ENCODE measurements around the gene NAT10.
A peak's percentile ranks its signal among the peaks of the same experiment; 100 is the strongest.

Gene NAT10

GRCh38 chr11:34181856-34182405 is 76.5 kb downstream of the NAT10 start:
- H3K4me1 ChIP-seq (ENCODE audit: control insufficient read depth, insufficient read depth, low read length), result peaks cover 14% of the 10 kb centered on the region
- no peaks in the 10 kb centered on the region for H3K36me3 ChIP-seq (ENCODE audit: control insufficient read depth, insufficient read depth, low read length)
- H3K9me3 ChIP-seq (ENCODE audit: control insufficient read depth, insufficient read depth, low read depth, low read length), result no peaks in the 10 kb centered on the region
- no peak overlapping the region for H3K9ac ChIP-seq (ENCODE audit: low read length)
- no peak overlapping the region for H3K27ac ChIP-seq (ENCODE audit: low read depth, low read length)
- H3K4me3 ChIP-seq (ENCODE audit: low read depth, low read length), result no peak overlapping the region
- H3K27me3 ChIP-seq (ENCODE audit: control insufficient read depth, insufficient read depth, low read length), result no peaks in the 10 kb centered on the region

GRCh38 chr11:34182425-34182824 is 77.0 kb downstream of the NAT10 start:
- Histone ChIP-seq H3K4me3 (ENCODE audit: low read depth, low read length) (no peak overlapping the region), H3K27ac (ENCODE audit: low read depth, low read length) (no peak overlapping the region), H3K27me3 (ENCODE audit: control insufficient read depth, insufficient read depth, low read length) (no peaks in the 10 kb centered on the region), H3K9me3 (ENCODE audit: control insufficient read depth, insufficient read depth, low read depth, low read length) (no peaks in the 10 kb centered on the region), H3K4me1 (ENCODE audit: control insufficient read depth, insufficient read depth, low read length) (peaks cover 18% of the 10 kb centered on the region), H3K36me3 (ENCODE audit: control insufficient read depth, insufficient read depth, low read length) (no peaks in the 10 kb centered on the region), H3K9ac (ENCODE audit: low read length) (no peak overlapping the region)

GRCh38 chr11:34182921-34183685 is 77.7 kb downstream of the NAT10 start:
- no peaks in the 10 kb centered on the region for H3K9me3 ChIP-seq (ENCODE audit: control insufficient read depth, insufficient read depth, low read depth, low read length)
- H3K36me3 ChIP-seq (ENCODE audit: control insufficient read depth, insufficient read depth, low read length), result no peaks in the 10 kb centered on the region
- no peak overlapping the region for H3K9ac ChIP-seq (ENCODE audit: low read length)
- no peaks in the 10 kb centered on the region for H3K27me3 ChIP-seq (ENCODE audit: control insufficient read depth, insufficient read depth, low read length)
- H3K4me3 ChIP-seq (ENCODE audit: low read depth, low read length), result no peak overlapping the region
- no peak overlapping the region for H3K27ac ChIP-seq (ENCODE audit: low read depth, low read length)
- H3K4me1 ChIP-seq (ENCODE audit: control insufficient read depth, insufficient read depth, low read length), result peaks cover 23% of the 10 kb centered on the region

- peaks cover 31% of the 10 kb centered on the region for H3K4me1 ChIP-seq (ENCODE audit: control insufficient read depth, insufficient read depth, low read length)
- H3K36me3 ChIP-seq (ENCODE audit: control insufficient read depth, insufficient read depth, low read length), result no peaks in the 10 kb centered on the region
- H3K9ac ChIP-seq (ENCODE audit: low read length), result no peak overlapping the region
- no peak overlapping the region for H3K27ac ChIP-seq (ENCODE audit: low read depth, low read length)
- H3K27me3 ChIP-seq (ENCODE audit: control insufficient read depth, insufficient read depth, low read length), result no peaks in the 10 kb centered on the region
- no peak overlapping the region for H3K4me3 ChIP-seq (ENCODE audit: low read depth, low read length)
- no peaks in the 10 kb centered on the region for H3K9me3 ChIP-seq (ENCODE audit: control insufficient read depth, insufficient read depth, low read depth, low read length)
Measured at GRCh38 chr11:34183848-34184391, 78.5 kb downstream of the NAT10 start.

- no peaks in the 10 kb centered on the region for H3K9me3 ChIP-seq (ENCODE audit: control insufficient read depth, insufficient read depth, low read depth, low read length)
- no peak overlapping the region for H3K27ac ChIP-seq (ENCODE audit: low read depth, low read length)
- no peaks in the 10 kb centered on the region for H3K27me3 ChIP-seq (ENCODE audit: control insufficient read depth, insufficient read depth, low read length)
- H3K4me3 ChIP-seq (ENCODE audit: low read depth, low read length), result no peak overlapping the region
- no peaks in the 10 kb centered on the region for H3K36me3 ChIP-seq (ENCODE audit: control insufficient read depth, insufficient read depth, low read length)
- H3K9ac ChIP-seq (ENCODE audit: low read length), result no peak overlapping the region
- H3K4me1 ChIP-seq (ENCODE audit: control insufficient read depth, insufficient read depth, low read length), result peaks cover 35% of the 10 kb centered on the region
Measured at GRCh38 chr11:34184505-34185015, 79.1 kb downstream of the NAT10 start.

- no peaks in the 10 kb centered on the region for H3K36me3 ChIP-seq (ENCODE audit: control insufficient read depth, insufficient read depth, low read length)
- H3K9me3 ChIP-seq (ENCODE audit: control insufficient read depth, insufficient read depth, low read depth, low read length), result no peaks in the 10 kb centered on the region
- H3K4me3 ChIP-seq (ENCODE audit: low read depth, low read length), result no peak overlapping the region
- no peak overlapping the region for H3K27ac ChIP-seq (ENCODE audit: low read depth, low read length)
- peaks cover 35% of the 10 kb centered on the region for H3K4me1 ChIP-seq (ENCODE audit: control insufficient read depth, insufficient read depth, low read length)
- no peaks in the 10 kb centered on the region for H3K27me3 ChIP-seq (ENCODE audit: control insufficient read depth, insufficient read depth, low read length)
- H3K9ac ChIP-seq (ENCODE audit: low read length), result peak overlapping the region; percentile 37
Measured at GRCh38 chr11:34185926-34186841, 80.8 kb downstream of the NAT10 start.

GRCh38 chr11:34188181-34188580 is 82.8 kb downstream of the NAT10 start:
- Histone ChIP-seq H3K4me3 (ENCODE audit: low read depth, low read length) (no peak overlapping the region), H3K9ac (ENCODE audit: low read length) (no peak overlapping the region), H3K27me3 (ENCODE audit: control insufficient read depth, insufficient read depth, low read length) (no peaks in the 10 kb centered on the region), H3K36me3 (ENCODE audit: control insufficient read depth, insufficient read depth, low read length) (no peaks in the 10 kb centered on the region), H3K4me1 (ENCODE audit: control insufficient read depth, insufficient read depth, low read length) (peaks cover 44% of the 10 kb centered on the region), H3K9me3 (ENCODE audit: control insufficient read depth, insufficient read depth, low read depth, low read length) (no peaks in the 10 kb centered on the region), H3K27ac (ENCODE audit: low read depth, low read length) (no peak overlapping the region)

- H3K27ac ChIP-seq (ENCODE audit: low read depth, low read length), result no peak overlapping the region
- peaks cover 53% of the 10 kb centered on the region for H3K4me1 ChIP-seq (ENCODE audit: control insufficient read depth, insufficient read depth, low read length)
- H3K9me3 ChIP-seq (ENCODE audit: control insufficient read depth, insufficient read depth, low read depth, low read length), result no peaks in the 10 kb centered on the region
- no peaks in the 10 kb centered on the region for H3K36me3 ChIP-seq (ENCODE audit: control insufficient read depth, insufficient read depth, low read length)
- H3K9ac ChIP-seq (ENCODE audit: low read length), result no peak overlapping the region
- no peaks in the 10 kb centered on the region for H3K27me3 ChIP-seq (ENCODE audit: control insufficient read depth, insufficient read depth, low read length)
- H3K4me3 ChIP-seq (ENCODE audit: low read depth, low read length), result no peak overlapping the region
Measured at GRCh38 chr11:34189191-34189590, 83.8 kb downstream of the NAT10 start.

- Histone ChIP-seq H3K27me3 (ENCODE audit: control insufficient read depth, insufficient read depth, low read length) (no peaks in the 10 kb centered on the region), H3K9ac (ENCODE audit: low read length) (no peak overlapping the region), H3K36me3 (ENCODE audit: control insufficient read depth, insufficient read depth, low read length) (no peaks in the 10 kb centered on the region), H3K27ac (ENCODE audit: low read depth, low read length) (no peak overlapping the region), H3K4me3 (ENCODE audit: low read depth, low read length) (no peak overlapping the region), H3K4me1 (ENCODE audit: control insufficient read depth, insufficient read depth, low read length) (peaks cover 65% of the 10 kb centered on the region), H3K9me3 (ENCODE audit: control insufficient read depth, insufficient read depth, low read depth, low read length) (no peaks in the 10 kb centered on the region)
Measured at GRCh38 chr11:34190192-34191139, 85.0 kb downstream of the NAT10 start.

- peaks cover 55% of the 10 kb centered on the region for H3K4me1 ChIP-seq (ENCODE audit: control insufficient read depth, insufficient read depth, low read length)
- no peaks in the 10 kb centered on the region for H3K27me3 ChIP-seq (ENCODE audit: control insufficient read depth, insufficient read depth, low read length)
- no peaks in the 10 kb centered on the region for H3K36me3 ChIP-seq (ENCODE audit: control insufficient read depth, insufficient read depth, low read length)
- no peak overlapping the region for H3K27ac ChIP-seq (ENCODE audit: low read depth, low read length)
- no peak overlapping the region for H3K9ac ChIP-seq (ENCODE audit: low read length)
- no peak overlapping the region for H3K4me3 ChIP-seq (ENCODE audit: low read depth, low read length)
- no peaks in the 10 kb centered on the region for H3K9me3 ChIP-seq (ENCODE audit: control insufficient read depth, insufficient read depth, low read depth, low read length)
Measured at GRCh38 chr11:34191578-34191977, 86.1 kb downstream of the NAT10 start.

All from HUES6 (cell line).